ENCODE measurements around the gene ACSL5. TPM values are rescaled to one million over a fixed set of nuclear protein-coding genes. Genes with fewer than 3 reads are reported as not detected.
A peak's percentile ranks its signal among the peaks of the same experiment; 100 is the strongest.

ACSL5 gene
- total and polyA plus RNA-seq, 10 of the 15 experiments (the other 5 are each of a cell fraction or from before 2014, with no cell fraction given), result 22.3 to 57.0 (median 46.4) TPM

GRCh38 chr10:112446855-112447619 lies 73.1 kb downstream of the ACSL5 start, which contains the start of the genes VTI1A and ZDHHC6 (continued):
- no peak; the same call in 1 of the 2 replicates for TF ChIP-seq ZNF687 (IDR thresholded peaks at IDR 0.05)
- no peak; a peak in 1 of 4 replicates for TF ChIP-seq ETV6 (conservative IDR thresholded peaks at IDR 0.05 in 1 of 2, IDR thresholded peaks at IDR 0.05 in 1 of 2; ENCODE audit: borderline replicate concordance in 1 of 2, low read depth in 1 of 2)
- TF ChIP-seq PAX5 (IDR thresholded peaks at IDR 0.05; ENCODE audit: borderline replicate concordance, low read depth, low read length), result no peak
- peak; percentile 61 for TF ChIP-seq RELA (IDR thresholded peaks at IDR 0.05; ENCODE audit: borderline replicate concordance, partially characterized antibody)
- peak; percentile 69 for TF ChIP-seq POLR2AphosphoS2 (IDR thresholded peaks at IDR 0.05; ENCODE audit: low read depth, low read length)
- TF ChIP-seq JUNB (IDR thresholded peaks at IDR 0.05), result no peak; the same call in 1 of the 2 replicates
- peak; percentile 96 for TF ChIP-seq POLR2A (IDR thresholded peaks at IDR 0.05; ENCODE audit: low read depth, low read length)
- no peak for TF ChIP-seq SMC3 (IDR thresholded peaks at IDR 0.05; ENCODE audit: borderline replicate concordance, low read length)
- peak; percentile 97 for TF ChIP-seq GABPA (IDR thresholded peaks at IDR 0.05; ENCODE audit: low read depth)
- TF ChIP-seq TAF1 (IDR thresholded peaks at IDR 0.05; ENCODE audit: borderline replicate concordance, low read depth, low read length), result peak; percentile 57; the same call in 1 of the 2 replicates
- TF ChIP-seq E2F4 (IDR thresholded peaks at IDR 0.05; ENCODE audit: low read depth, low read length), result peak; percentile 46; the same call in 1 of the 2 replicates
- peak; percentile 77; the same call in 1 of the 2 replicates for TF ChIP-seq NFIC (IDR thresholded peaks at IDR 0.05; ENCODE audit: low read depth, low read length)
- TF ChIP-seq NFXL1 (IDR thresholded peaks at IDR 0.05; ENCODE audit: borderline replicate concordance), result no peak
- TF ChIP-seq TARDBP (IDR thresholded peaks at IDR 0.05; ENCODE audit: borderline replicate concordance), result no peak
- peak; percentile 81; the same call in 1 of the 2 replicates for TF ChIP-seq ATF7 (IDR thresholded peaks at IDR 0.05; ENCODE audit: low read depth)
- peak; percentile 96 for TF ChIP-seq STAT1 (conservative IDR thresholded peaks at IDR 0.05)
- peak; percentile 29; the same call in 1 of the 2 replicates for TF ChIP-seq TCF12 (IDR thresholded peaks at IDR 0.05; ENCODE audit: low read depth, low read length)
- no peak for TF ChIP-seq EP300 (IDR thresholded peaks at IDR 0.05; ENCODE audit: borderline replicate concordance in 1 of 2, control insufficient read depth in 1 of 2, low read depth in 2 of 2, low read length in 2 of 2)
- 0 out of 2 replicates have a peak, but pooled peaks have one; percentile 36 for TF ChIP-seq ZNF217 (IDR thresholded peaks at IDR 0.05)
- no peak for TF ChIP-seq PAX8 (IDR thresholded peaks at IDR 0.05)
- peak; percentile 28; the same call in 1 of the 2 replicates for TF ChIP-seq HDAC2 (IDR thresholded peaks at IDR 0.05)
- peak; percentile 45 for TF ChIP-seq SIX5 (IDR thresholded peaks at IDR 0.05; ENCODE audit: low read depth, low read length, severe bottlenecking)
- TF ChIP-seq MXI1 (IDR thresholded peaks at IDR 0.05; ENCODE audit: low read depth, low read length), result 0 out of 2 replicates have a peak, but pooled peaks have one; percentile 42
- no peak for TF ChIP-seq ZNF24 (IDR thresholded peaks at IDR 0.05)
- TF ChIP-seq CBX3 (IDR thresholded peaks at IDR 0.05; ENCODE audit: borderline replicate concordance, low read depth), result no peak

Data from GM12878 (cell line).